IPS-20b (cell line): ENCODE results near the gene FXYD1.
"Not testable (repeated sequence)": the region's sequence is repeated elsewhere in the genome, so short reads cannot be mapped to it uniquely, and the experiment has no call there.

Experiments
- H3K27ac ChIP-seq: one replicate; pipeline ENCODE4 v1.5.1; 2013; ENCODE audit warnings: low read length
- H3K27me3 ChIP-seq: 2 replicates; pipeline ENCODE4 v1.6.1; 2013; ENCODE audit warnings: mild to moderate bottlenecking, low read length, inconsistent platforms; ENCODE audit not compliant: insufficient read depth
- H3K36me3 ChIP-seq: 2 replicates; pipeline ENCODE4 v1.6.1; 2013; ENCODE audit warnings: low read depth, mild to moderate bottlenecking, inconsistent platforms, low read length, moderate library complexity; ENCODE audit not compliant: insufficient read depth
- H3K4me1 ChIP-seq: 2 replicates; pipeline ENCODE4 v1.6.1; 2013; ENCODE audit warnings: mild to moderate bottlenecking, control low read depth, inconsistent platforms, low read length, moderate library complexity; ENCODE audit not compliant: insufficient read depth
- H3K4me3 ChIP-seq: 2 replicates; pipeline ENCODE4 v1.5.1; 2013; ENCODE audit warnings: mild to moderate bottlenecking, low read length, inconsistent platforms
- H3K9ac ChIP-seq: 2 replicates; pipeline ENCODE4 v1.6.1; 2013; ENCODE audit warnings: low read depth, mild to moderate bottlenecking, inconsistent platforms, low read length, moderate library complexity
- H3K9me3 ChIP-seq: 2 replicates; pipeline ENCODE4 v1.6.1; 2013; ENCODE audit warnings: mild to moderate bottlenecking, low read depth, low read length, inconsistent platforms; ENCODE audit not compliant: insufficient read depth

FXYD1 gene

GRCh38 chr19:35151273-35152065 lies 12.8 kb downstream of the FXYD1 start:
- no peaks in the 10 kb centered on the region for H3K36me3 ChIP-seq
- H3K4me1 ChIP-seq: peaks cover 14% of the 10 kb centered on the region; the same call in 1 of the 2 replicates
- H3K27me3 ChIP-seq: peaks cover 31% of the 10 kb centered on the region
- no peak overlapping the region for H3K9ac ChIP-seq
- no peak overlapping the region for H3K4me3 ChIP-seq
- no peak overlapping the region for H3K27ac ChIP-seq
- no peaks in the 10 kb centered on the region for H3K9me3 ChIP-seq

GRCh38 chr19:35153129-35153522 lies 14.5 kb downstream of the FXYD1 start:
- not testable (repeated sequence) for H3K4me3 ChIP-seq
- H3K27me3 ChIP-seq: peaks cover 31% of the 10 kb centered on the region

GRCh38 chr19:35153701-35154524 lies 15.3 kb downstream of the FXYD1 start:
- H3K9me3 ChIP-seq: no peaks in the 10 kb centered on the region
- H3K27me3 ChIP-seq: peaks cover 31% of the 10 kb centered on the region
- H3K36me3 ChIP-seq: peaks cover 22% of the 10 kb centered on the region
- H3K4me1 ChIP-seq: peaks cover 14% of the 10 kb centered on the region; the same call in 1 of the 2 replicates
- peak overlapping the region; percentile 72; the same call in 1 of the 2 replicates for H3K9ac ChIP-seq
- peak overlapping the region; percentile 80 for H3K4me3 ChIP-seq
- H3K27ac ChIP-seq: no peak overlapping the region

More at GRCh38 chr19:35153129-35153522, 14.5 kb downstream of the FXYD1 start:
- H3K27ac ChIP-seq, H3K9me3 ChIP-seq, H3K9ac ChIP-seq: not testable (repeated sequence)
- Histone ChIP-seq H3K36me3 (peaks cover 14% of the 10 kb centered on the region), H3K4me1 (peaks cover 14% of the 10 kb centered on the region; the same call in 1 of the 2 replicates)

- Histone ChIP-seq H3K4me1 (peaks cover 14% of the 10 kb centered on the region; the same call in 1 of the 2 replicates), H3K27ac (peak within 1 kb of the TSS; percentile 33), H3K4me3 (peak within 1 kb of the TSS; percentile 80), H3K36me3 (peaks cover 31% of the 10 kb centered on the region), H3K9ac (peak within 1 kb of the TSS; percentile 72), H3K9me3 (no peaks in the 10 kb centered on the region), H3K27me3 (peaks cover 31% of the 10 kb centered on the region)
These were observed 16.1 kb downstream of the FXYD1 start, which contains the start of gene FXYD5 for GRCh38 chr19:35154525-35155406. Gene FXYD5, plus strand, starts transcription at chr19:35154735. Its CDS starts 816 bp downstream, at chr19:35155551.

- Histone ChIP-seq H3K36me3 (peaks cover 34% of the 10 kb centered on the region), H3K4me1 (peaks cover 14% of the 10 kb centered on the region; the same call in 1 of the 2 replicates), H3K27ac (no peak overlapping the region), H3K9ac (peak overlapping the region; percentile 72; the same call in 1 of the 2 replicates), H3K27me3 (peaks cover 31% of the 10 kb centered on the region), H3K9me3 (no peaks in the 10 kb centered on the region), H3K4me3 (peak overlapping the region; percentile 80)
These were observed 16.8 kb downstream of the FXYD1 start for GRCh38 chr19:35155441-35155840.

- Histone ChIP-seq H3K36me3 (peaks cover 40% of the 10 kb centered on the region), H3K4me3 (peak overlapping the region; percentile 80), H3K27ac (no peak overlapping the region), H3K27me3 (peaks cover 31% of the 10 kb centered on the region), H3K9ac (peak overlapping the region; percentile 72; the same call in 1 of the 2 replicates), H3K9me3 (peaks cover 3% of the 10 kb centered on the region; the same call in 1 of the 2 replicates), H3K4me1 (peaks cover 12% of the 10 kb centered on the region; the same call in 1 of the 2 replicates)
These were observed 17.5 kb downstream of the FXYD1 start for GRCh38 chr19:35155981-35156672.

- Histone ChIP-seq H3K9ac (no peak overlapping the region), H3K27me3 (peaks cover 31% of the 10 kb centered on the region), H3K4me3 (no peak overlapping the region)
These were observed 18.0 kb downstream of the FXYD1 start for GRCh38 chr19:35156673-35157014.

GRCh38 chr19:35157431-35157830 lies 18.8 kb downstream of the FXYD1 start:
- Histone ChIP-seq H3K9me3 (peaks cover 6% of the 10 kb centered on the region; the same call in 1 of the 2 replicates), H3K9ac (no peak overlapping the region), H3K36me3 (peaks cover 53% of the 10 kb centered on the region), H3K27ac (no peak overlapping the region), H3K27me3 (peaks cover 31% of the 10 kb centered on the region), H3K4me1 (peaks cover 7% of the 10 kb centered on the region; the same call in 1 of the 2 replicates), H3K4me3 (no peak overlapping the region)

More at GRCh38 chr19:35156673-35157014, 18.0 kb downstream of the FXYD1 start:
- peaks cover 45% of the 10 kb centered on the region for H3K36me3 ChIP-seq
- H3K27ac ChIP-seq: no peak overlapping the region
- peaks cover 7% of the 10 kb centered on the region; the same call in 1 of the 2 replicates for H3K4me1 ChIP-seq
- peaks cover 6% of the 10 kb centered on the region; the same call in 1 of the 2 replicates for H3K9me3 ChIP-seq

- Histone ChIP-seq H3K4me1 (peaks cover 4% of the 10 kb centered on the region; the same call in 1 of the 2 replicates), H3K27ac (no peak overlapping the region), H3K36me3 (peaks cover 74% of the 10 kb centered on the region), H3K27me3 (peaks cover 14% of the 10 kb centered on the region; the same call in 1 of the 2 replicates), H3K9me3 (peaks cover 6% of the 10 kb centered on the region; the same call in 1 of the 2 replicates), H3K9ac (no peak overlapping the region), H3K4me3 (no peak overlapping the region)
These were observed 21.0 kb downstream of the FXYD1 start for GRCh38 chr19:35159606-35160005.

GRCh38 chr19:35160629-35161433 lies 22.2 kb downstream of the FXYD1 start:
- no peak overlapping the region for H3K9ac ChIP-seq
- H3K4me1 ChIP-seq: peaks cover 1% of the 10 kb centered on the region; the same call in 1 of the 2 replicates
- H3K36me3 ChIP-seq: peaks cover 86% of the 10 kb centered on the region
- peaks cover 2% of the 10 kb centered on the region; the same call in 1 of the 2 replicates for H3K27me3 ChIP-seq
- H3K27ac ChIP-seq: no peak overlapping the region
- no peak overlapping the region for H3K4me3 ChIP-seq
- peaks cover 7% of the 10 kb centered on the region; the same call in 1 of the 2 replicates for H3K9me3 ChIP-seq
